Nephron progenitor cell (in vitro differentiated cells): ENCODE results near the gene AFP.

Source experiments
- DNase-seq: peaks from one replicate; pipeline ENCODE4 v3.0.0; 2021
- H3K27ac Mint-ChIP-seq: 2 replicates; pipeline ENCODE4 v1.8.0; 2021; ENCODE audit warnings: mild to moderate bottlenecking, moderate library complexity, mixed read lengths
- H3K27me3 Mint-ChIP-seq: 2 replicates; pipeline ENCODE4 v1.8.0; 2021; ENCODE audit warnings: mild to moderate bottlenecking, low read depth, mixed read lengths; ENCODE audit not compliant: poor library complexity
- H3K36me3 Mint-ChIP-seq: 2 replicates; pipeline ENCODE4 v1.8.0; 2021; ENCODE audit warnings: low read depth, mixed read lengths
- H3K4me1 Mint-ChIP-seq: 2 replicates; pipeline ENCODE4 v1.8.0; 2021; ENCODE audit warnings: mixed read lengths
- H3K4me3 Mint-ChIP-seq: 2 replicates; pipeline ENCODE4 v1.8.0; 2021; ENCODE audit warnings: mild to moderate bottlenecking, moderate library complexity, mixed read lengths
- H3K9me3 Mint-ChIP-seq: 2 replicates; pipeline ENCODE4 v1.8.0; 2021; ENCODE audit warnings: mild to moderate bottlenecking, moderate library complexity, mixed read lengths
- CTCF ChIP-seq: fragments of 200-600 bp; sonication (generic); IDR thresholded peaks from 2 replicates; pipeline ENCODE4 v1.5.0; 2021; ENCODE audit warnings: antibody characterized with exemption

Gene AFP

DNA sequence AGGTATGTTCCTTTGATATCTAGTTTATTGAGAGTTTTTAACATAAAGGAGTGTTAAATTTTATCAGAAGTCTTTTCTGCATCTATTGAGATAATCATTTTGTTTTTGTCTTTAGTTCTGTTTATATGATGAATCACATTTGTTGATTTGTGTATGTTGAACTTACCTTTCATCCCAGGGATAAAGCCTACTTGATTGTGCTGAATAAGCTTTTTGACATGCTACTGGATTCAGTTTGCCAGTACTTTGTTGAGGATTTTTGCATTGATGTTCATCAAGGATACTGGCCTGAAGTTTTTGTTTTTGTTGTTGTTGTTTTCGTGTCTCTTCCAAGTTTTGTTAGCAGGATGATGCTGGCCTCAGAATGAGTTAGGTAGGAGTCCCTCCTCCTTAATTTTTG, 34.7 kb downstream of the AFP start:
- H3K9me3 Mint-ChIP-seq = peaks cover 38% of the 10 kb centered on the region
- no peak for TF ChIP-seq CTCF
- DNase-seq = no peak
- H3K4me1 Mint-ChIP-seq = no peaks in the 10 kb centered on the region
- H3K27me3 Mint-ChIP-seq = no peaks in the 10 kb centered on the region
- no peaks in the 10 kb centered on the region for H3K36me3 Mint-ChIP-seq
- H3K4me3 Mint-ChIP-seq = no peak overlapping the region
- no peak overlapping the region for H3K27ac Mint-ChIP-seq

DNA sequence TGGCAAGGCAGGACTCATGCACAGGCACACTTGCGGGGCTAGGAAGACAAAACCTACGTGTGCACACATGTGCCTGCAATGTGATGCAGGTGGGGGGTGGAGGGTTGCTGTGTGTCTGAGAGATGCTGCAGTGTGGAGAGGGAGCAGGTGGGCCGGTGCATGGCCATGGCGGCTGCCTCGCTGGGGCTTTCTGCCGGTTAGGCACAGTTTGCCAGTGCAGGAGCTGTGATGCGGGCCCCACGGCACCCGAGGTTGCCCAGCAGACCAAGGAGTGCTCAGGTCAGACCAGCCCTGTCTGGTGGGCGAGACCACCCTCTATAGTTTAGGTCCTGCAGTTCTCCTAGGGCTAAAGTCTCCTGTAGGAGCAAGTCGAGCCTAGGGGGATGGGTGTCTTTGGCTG, 41.2 kb downstream of the AFP start:
- Mint-ChIP-seq H3K36me3 (no peaks in the 10 kb centered on the region), H3K27me3 (peaks cover 6% of the 10 kb centered on the region), H3K4me3 (no peak overlapping the region), H3K27ac (no peak overlapping the region), H3K9me3 (peaks cover 37% of the 10 kb centered on the region), H3K4me1 (no peaks in the 10 kb centered on the region)
- no peak for DNase-seq
- TF ChIP-seq CTCF = no peak

DNA sequence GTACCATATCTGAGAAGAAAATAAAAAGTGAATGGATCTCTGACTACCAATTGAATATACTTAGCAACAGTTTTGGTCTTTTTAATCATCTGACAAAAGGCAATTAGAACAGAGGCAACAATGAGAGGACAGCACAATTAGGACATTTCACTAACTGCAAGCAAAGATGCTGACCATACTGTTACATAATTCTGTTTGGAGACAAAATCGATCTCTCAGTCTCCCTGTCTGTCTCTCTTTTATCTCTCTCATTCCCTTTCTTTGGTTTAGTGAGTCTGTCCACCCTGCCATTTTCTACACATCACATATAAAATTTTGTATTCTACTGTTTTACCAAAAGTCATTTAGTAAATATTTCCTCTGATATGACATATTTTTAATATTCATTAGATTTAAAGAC, 43.3 kb downstream of the AFP start:
- H3K4me1 Mint-ChIP-seq = no peaks in the 10 kb centered on the region
- no peak overlapping the region for H3K27ac Mint-ChIP-seq
- H3K36me3 Mint-ChIP-seq = no peaks in the 10 kb centered on the region
- TF ChIP-seq CTCF = no peak
- no peak for DNase-seq
- H3K27me3 Mint-ChIP-seq = peaks cover 8% of the 10 kb centered on the region
- H3K9me3 Mint-ChIP-seq = peaks cover 17% of the 10 kb centered on the region
- H3K4me3 Mint-ChIP-seq = no peak overlapping the region

- no peak for TF ChIP-seq CTCF
- Mint-ChIP-seq H3K27me3 (peaks cover 6% of the 10 kb centered on the region), H3K27ac (no peak within 1 kb of the TSS), H3K36me3 (no peaks in the 10 kb centered on the region), H3K9me3 (no peaks in the 10 kb centered on the region), H3K4me3 (no peak within 1 kb of the TSS), H3K4me1 (no peaks in the 10 kb centered on the region)
- no peak for DNase-seq
These were observed 45.3 kb downstream of the AFP start, which contains the start of gene AFM for GRCh38 chr4:73481358-73481757. AFM (plus strand) TSS chr4:73481745; CDS start chr4:73481776, 31 bp downstream.

- Mint-ChIP-seq H3K27ac (no peak overlapping the region), H3K4me1 (no peaks in the 10 kb centered on the region), H3K9me3 (no peaks in the 10 kb centered on the region), H3K36me3 (no peaks in the 10 kb centered on the region), H3K27me3 (peaks cover 3% of the 10 kb centered on the region), H3K4me3 (no peak overlapping the region)
- no peak for TF ChIP-seq CTCF
- no peak for DNase-seq
These were observed 49.1 kb downstream of the AFP start for GRCh38 chr4:73485085-73485484.

DNA sequence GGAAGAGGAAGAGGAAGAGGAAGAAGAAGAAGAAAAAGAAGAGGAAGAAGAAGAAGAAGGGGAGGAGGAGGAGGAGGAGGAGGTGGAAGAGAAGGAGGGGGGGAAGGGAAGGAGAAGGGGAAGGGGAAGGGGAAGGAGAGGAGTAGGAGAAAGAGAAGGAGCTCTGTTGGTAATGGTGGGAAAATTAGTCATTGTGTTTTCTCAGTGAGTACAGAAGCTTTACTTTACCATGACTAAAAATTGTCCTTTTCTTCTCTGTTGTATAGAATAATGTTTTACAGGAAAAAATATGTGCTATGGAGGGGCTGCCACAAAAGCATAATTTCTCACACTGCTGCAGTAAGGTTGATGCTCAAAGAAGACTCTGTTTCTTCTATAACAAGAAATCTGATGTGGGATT, 49.6 kb downstream of the AFP start:
- H3K4me3 Mint-ChIP-seq = no peak overlapping the region
- TF ChIP-seq CTCF = no peak
- H3K4me1 Mint-ChIP-seq = no peaks in the 10 kb centered on the region
- H3K9me3 Mint-ChIP-seq = no peaks in the 10 kb centered on the region
- DNase-seq = no peak
- no peaks in the 10 kb centered on the region for H3K36me3 Mint-ChIP-seq
- no peak overlapping the region for H3K27ac Mint-ChIP-seq
- peaks cover 3% of the 10 kb centered on the region for H3K27me3 Mint-ChIP-seq
